HepG2 (cell line): ENCODE data around the gene LMBRD2. TPM values are rescaled to one million over a fixed set of nuclear protein-coding genes. Genes with fewer than 3 reads are reported as not detected.

Experiments
- ARID2 ChIP-seq: sonication (generic); formaldehyde crosslinking; IDR thresholded peaks from 2 replicates; pipeline ENCODE4 v1.8.1; 2022; ENCODE audit warnings: mild to moderate bottlenecking, missing genetic modification reagents, borderline replicate concordance
- CAMTA2 ChIP-seq: sonication (generic); formaldehyde crosslinking; IDR thresholded peaks from 2 replicates; pipeline ENCODE4 v1.4.0; 2020; ENCODE audit warnings: mild to moderate bottlenecking, missing genetic modification reagents, borderline replicate concordance
- CEBPG ChIP-seq: IDR thresholded peaks from 2 replicates; pipeline ENCODE4 v1.6.1; 2016
- JUNB ChIP-seq: sonication (generic); formaldehyde crosslinking; IDR thresholded peaks from 2 replicates; pipeline ENCODE4 v1.8.0; 2022; ENCODE audit warnings: missing genetic modification reagents, mild to moderate bottlenecking, borderline replicate concordance
- JUND ChIP-seq: sonication (generic); formaldehyde crosslinking; IDR thresholded peaks from 2 replicates; pipeline ENCODE4 v1.8.0; 2022; ENCODE audit warnings: mild to moderate bottlenecking, missing genetic modification reagents
- KAT8 ChIP-seq: IDR thresholded peaks from 2 replicates; pipeline ENCODE4 v1.6.1; 2016; ENCODE audit warnings: missing genetic modification reagents, missing compliant biosample characterization
- MTF1 ChIP-seq: sonication (generic); formaldehyde crosslinking; IDR thresholded peaks from 2 replicates; pipeline ENCODE4 v1.5.0; 2020; ENCODE audit warnings: missing genetic modification reagents
- NFRKB ChIP-seq: fragments of 450-650 bp; IDR thresholded peaks from 2 replicates; pipeline ENCODE4 v1.6.1; 2017
- NKX3-1 ChIP-seq: sonication (generic); formaldehyde crosslinking; IDR thresholded peaks from 2 replicates; pipeline ENCODE4 v1.5.0; 2020; ENCODE audit warnings: missing genetic modification reagents
- POLR2G ChIP-seq: fragments of 200-400 bp; formaldehyde crosslinking; IDR thresholded peaks from 2 replicates; pipeline ENCODE4 v1.6.1; 2018; ENCODE audit warnings: mild to moderate bottlenecking, low read depth, low read length, moderate library complexity
- RAD51 ChIP-seq: fragments of 450-650 bp; IDR thresholded peaks from 2 replicates; pipeline ENCODE4 v1.6.1; 2016; ENCODE audit warnings: borderline replicate concordance
- SETDB1 ChIP-seq: sonication (generic); formaldehyde crosslinking; IDR thresholded peaks from 2 replicates; pipeline ENCODE4 v1.5.1; 2020; ENCODE audit warnings: missing genetic modification reagents, mild to moderate bottlenecking, borderline replicate concordance
- SIX4 ChIP-seq: sonication (generic); formaldehyde crosslinking; IDR thresholded peaks from 2 replicates; pipeline ENCODE4 v1.4.0; 2020; ENCODE audit warnings: missing genetic modification reagents
- SUZ12 ChIP-seq: fragments of 150-350 bp; IDR thresholded peaks from 2 replicates; pipeline ENCODE4 v1.6.1; 2014; ENCODE audit warnings: low read depth, low read length
- ZKSCAN1 ChIP-seq: fragments of 150-350 bp; IDR thresholded peaks from 2 replicates; pipeline ENCODE4 v1.6.1; 2014; ENCODE audit warnings: low read length
- ZNF230 ChIP-seq: sonication (generic); formaldehyde crosslinking; IDR thresholded peaks from 2 replicates; pipeline ENCODE4 v1.4.0; 2020; ENCODE audit warnings: mild to moderate bottlenecking, missing genetic modification reagents
- ZNF235 ChIP-seq: sonication (generic); formaldehyde crosslinking; IDR thresholded peaks from 2 replicates; pipeline ENCODE4 v1.8.1; 2023; ENCODE audit warnings: mild to moderate bottlenecking, missing genetic modification reagents, borderline replicate concordance
- ZNF468 ChIP-seq: sonication (generic); formaldehyde crosslinking; IDR thresholded peaks from 2 replicates; pipeline ENCODE4 v1.8.0; 2022; ENCODE audit warnings: mild to moderate bottlenecking, moderate library complexity, missing genetic modification reagents
- ZNF703 ChIP-seq: sonication (generic); formaldehyde crosslinking; IDR thresholded peaks from 2 replicates; pipeline ENCODE4 v1.5.1; 2020; ENCODE audit warnings: missing genetic modification reagents, mild to moderate bottlenecking, moderate library complexity, borderline replicate concordance
- ZNF724P ChIP-seq: sonication (generic); formaldehyde crosslinking; IDR thresholded peaks from 2 replicates; pipeline ENCODE4 v1.8.0; 2022; ENCODE audit warnings: missing genetic modification reagents, borderline replicate concordance
- ZNF777 ChIP-seq: sonication (generic); formaldehyde crosslinking; IDR thresholded peaks from 2 replicates; pipeline ENCODE4 v1.4.0; 2020; ENCODE audit warnings: missing genetic modification reagents
- polyA plus RNA-seq, 8 experiments: library from polyadenylated mRNA; depleted of rRNA in 3 of 8; stranded (reverse) in 7 of 8; unstranded in 1 of 8; fragments of >200 nt; fragmentation: Illumina TruSeq in 4 of 8; extraction: Trizol in 4 of 8; gene quantifications; 2 replicates each; pipeline versions ENCODE4 v1.2.1 to v1.2.3, GENCODE V29; 2011 to 2016; ENCODE audit warnings: low read depth in 4 of 8, missing spikeins in 1 of 8, mixed read lengths in 1 of 8; ENCODE audit not compliant: insufficient read depth in 1 of 8
- total RNA-seq, 5 experiments: library from RNA; depleted of rRNA; stranded (reverse); fragments of >200 nt; fragmentation: Illumina TruSeq; extraction: Trizol; gene quantifications; 2 replicates each; pipeline ENCODE4 v1.2.3, GENCODE V29; 2016; ENCODE audit warnings: low read depth in 1 of 5
- TF ChIP-seq, protein P1 (sequence below): sonication (generic); formaldehyde crosslinking; IDR thresholded peaks from 2 replicates; pipeline ENCODE4 v1.4.0; 2020; ENCODE audit warnings: missing genetic modification reagents, mild to moderate bottlenecking, borderline replicate concordance
- TF ChIP-seq, protein P2 (sequence below): IDR thresholded peaks from 2 replicates; pipeline ENCODE4 v1.6.1; 2016; ENCODE audit warnings: low read depth, control low read depth
- TF ChIP-seq, protein P3 (sequence below): sonication (generic); formaldehyde crosslinking; IDR thresholded peaks from 2 replicates; pipeline ENCODE4 v1.8.0; 2022; ENCODE audit warnings: missing genetic modification reagents, low read depth, mild to moderate bottlenecking, borderline replicate concordance
- TF ChIP-seq, protein P4 (sequence below): sonication (generic); formaldehyde crosslinking; IDR thresholded peaks from 2 replicates; pipeline ENCODE4 v1.5.0; 2020; ENCODE audit warnings: mild to moderate bottlenecking, missing genetic modification reagents
- TF ChIP-seq, protein P5 (sequence below): sonication (generic); formaldehyde crosslinking; IDR thresholded peaks from 2 replicates; pipeline ENCODE4 v1.8.1; 2023; ENCODE audit warnings: missing genetic modification reagents, mild to moderate bottlenecking, borderline replicate concordance

The LMBRD2 gene
- total and polyA plus RNA-seq, 2 of the 13 experiments (the other 11 are each of a cell fraction or from before 2014, with no cell fraction given) = 2.0 to 4.7 TPM

- TF ChIP-seq, protein P1, sequence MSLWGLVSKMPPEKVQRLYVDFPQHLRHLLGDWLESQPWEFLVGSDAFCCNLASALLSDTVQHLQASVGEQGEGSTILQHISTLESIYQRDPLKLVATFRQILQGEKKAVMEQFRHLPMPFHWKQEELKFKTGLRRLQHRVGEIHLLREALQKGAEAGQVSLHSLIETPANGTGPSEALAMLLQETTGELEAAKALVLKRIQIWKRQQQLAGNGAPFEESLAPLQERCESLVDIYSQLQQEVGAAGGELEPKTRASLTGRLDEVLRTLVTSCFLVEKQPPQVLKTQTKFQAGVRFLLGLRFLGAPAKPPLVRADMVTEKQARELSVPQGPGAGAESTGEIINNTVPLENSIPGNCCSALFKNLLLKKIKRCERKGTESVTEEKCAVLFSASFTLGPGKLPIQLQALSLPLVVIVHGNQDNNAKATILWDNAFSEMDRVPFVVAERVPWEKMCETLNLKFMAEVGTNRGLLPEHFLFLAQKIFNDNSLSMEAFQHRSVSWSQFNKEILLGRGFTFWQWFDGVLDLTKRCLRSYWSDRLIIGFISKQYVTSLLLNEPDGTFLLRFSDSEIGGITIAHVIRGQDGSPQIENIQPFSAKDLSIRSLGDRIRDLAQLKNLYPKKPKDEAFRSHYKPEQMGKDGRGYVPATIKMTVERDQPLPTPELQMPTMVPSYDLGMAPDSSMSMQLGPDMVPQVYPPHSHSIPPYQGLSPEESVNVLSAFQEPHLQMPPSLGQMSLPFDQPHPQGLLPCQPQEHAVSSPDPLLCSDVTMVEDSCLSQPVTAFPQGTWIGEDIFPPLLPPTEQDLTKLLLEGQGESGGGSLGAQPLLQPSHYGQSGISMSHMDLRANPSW (CRISPR knock-in tag) = no peak
- no peak for TF ChIP-seq ZNF468
- TF ChIP-seq, protein P2, sequence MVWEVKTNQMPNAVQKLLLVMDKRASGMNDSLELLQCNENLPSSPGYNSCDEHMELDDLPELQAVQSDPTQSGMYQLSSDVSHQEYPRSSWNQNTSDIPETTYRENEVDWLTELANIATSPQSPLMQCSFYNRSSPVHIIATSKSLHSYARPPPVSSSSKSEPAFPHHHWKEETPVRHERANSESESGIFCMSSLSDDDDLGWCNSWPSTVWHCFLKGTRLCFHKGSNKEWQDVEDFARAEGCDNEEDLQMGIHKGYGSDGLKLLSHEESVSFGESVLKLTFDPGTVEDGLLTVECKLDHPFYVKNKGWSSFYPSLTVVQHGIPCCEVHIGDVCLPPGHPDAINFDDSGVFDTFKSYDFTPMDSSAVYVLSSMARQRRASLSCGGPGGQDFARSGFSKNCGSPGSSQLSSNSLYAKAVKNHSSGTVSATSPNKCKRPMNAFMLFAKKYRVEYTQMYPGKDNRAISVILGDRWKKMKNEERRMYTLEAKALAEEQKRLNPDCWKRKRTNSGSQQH (CRISPR knock-in tag) = no peak
- TF ChIP-seq KAT8 (CRISPR knock-in tag) = peak; percentile 53; the same call in 1 of the 2 replicates
- no peak for TF ChIP-seq ZKSCAN1
- no peak for TF ChIP-seq NKX3-1 (CRISPR knock-in tag)
- no peak for TF ChIP-seq RAD51
- TF ChIP-seq JUNB = no peak
- TF ChIP-seq SETDB1 (CRISPR knock-in tag) = no peak
- TF ChIP-seq SUZ12 = no peak
- no peak for TF ChIP-seq ZNF724P (CRISPR knock-in tag)
- no peak for TF ChIP-seq CEBPG (CRISPR knock-in tag)
- no peak for TF ChIP-seq CAMTA2 (CRISPR knock-in tag)
- TF ChIP-seq JUND (CRISPR knock-in tag) = no peak
- no peak for TF ChIP-seq ARID2
- TF ChIP-seq, protein P3, sequence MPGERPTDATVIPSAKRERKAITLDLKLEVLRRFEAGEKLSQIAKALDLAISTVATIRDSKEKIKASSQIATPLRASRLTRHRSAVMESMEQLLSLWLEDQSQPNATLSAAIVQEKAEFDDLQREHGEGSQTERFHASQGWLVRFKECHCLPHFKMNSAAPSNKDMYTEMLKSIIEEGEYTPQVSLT = no peak
- TF ChIP-seq ZNF230 (CRISPR knock-in tag) = no peak
- TF ChIP-seq SIX4 (CRISPR knock-in tag) = no peak
- TF ChIP-seq, protein P4, sequence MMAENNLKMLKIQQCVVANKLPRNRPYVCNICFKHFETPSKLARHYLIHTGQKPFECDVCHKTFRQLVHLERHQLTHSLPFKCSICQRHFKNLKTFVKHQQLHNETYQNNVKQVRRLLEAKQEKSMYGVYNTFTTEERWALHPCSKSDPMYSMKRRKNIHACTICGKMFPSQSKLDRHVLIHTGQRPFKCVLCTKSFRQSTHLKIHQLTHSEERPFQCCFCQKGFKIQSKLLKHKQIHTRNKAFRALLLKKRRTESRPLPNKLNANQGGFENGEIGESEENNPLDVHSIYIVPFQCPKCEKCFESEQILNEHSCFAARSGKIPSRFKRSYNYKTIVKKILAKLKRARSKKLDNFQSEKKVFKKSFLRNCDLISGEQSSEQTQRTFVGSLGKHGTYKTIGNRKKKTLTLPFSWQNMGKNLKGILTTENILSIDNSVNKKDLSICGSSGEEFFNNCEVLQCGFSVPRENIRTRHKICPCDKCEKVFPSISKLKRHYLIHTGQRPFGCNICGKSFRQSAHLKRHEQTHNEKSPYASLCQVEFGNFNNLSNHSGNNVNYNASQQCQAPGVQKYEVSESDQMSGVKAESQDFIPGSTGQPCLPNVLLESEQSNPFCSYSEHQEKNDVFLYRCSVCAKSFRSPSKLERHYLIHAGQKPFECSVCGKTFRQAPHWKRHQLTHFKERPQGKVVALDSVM (CRISPR knock-in tag) = no peak
- no peak for TF ChIP-seq MTF1 (CRISPR knock-in tag)
- no peak for TF ChIP-seq ZNF777 (CRISPR knock-in tag)
- no peak for TF ChIP-seq ZNF235 (CRISPR knock-in tag)
- TF ChIP-seq POLR2G = no peak
- TF ChIP-seq, protein P5, sequence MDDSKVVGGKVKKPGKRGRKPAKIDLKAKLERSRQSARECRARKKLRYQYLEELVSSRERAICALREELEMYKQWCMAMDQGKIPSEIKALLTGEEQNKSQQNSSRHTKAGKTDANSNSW = no peak
- no peak for TF ChIP-seq NFRKB
- TF ChIP-seq ZNF703 = no peak
Observed at GRCh38 chr5:36153726-36154125, 2.0 kb upstream of the LMBRD2 start (continued).
